H1 (cell line): ENCODE results near the gene USH2A.

Experiments
- CBX8 ChIP-seq: fragments of 300-800, 300-1000 bp; sonication (generic); IDR thresholded peaks from 2 replicates; pipeline ENCODE4 v1.7.1; 2016; ENCODE audit warnings: low read depth, low read length, borderline replicate concordance
- CEBPB ChIP-seq: IDR thresholded peaks from 2 replicates; pipeline ENCODE4 v1.6.1; 2012; ENCODE audit warnings: low read depth, low read length
- CHD2 ChIP-seq: IDR thresholded peaks from 2 replicates; pipeline ENCODE4 v1.6.1; 2012; ENCODE audit warnings: low read length, improper control_type of control experiment
- POLR2AphosphoS5 ChIP-seq: IDR thresholded peaks from 2 replicates; pipeline ENCODE4 v1.6.1; 2011; ENCODE audit warnings: low read depth, low read length
- SP1 ChIP-seq: IDR thresholded peaks from 2 replicates; pipeline ENCODE4 v1.6.1; 2011; ENCODE audit warnings: low read depth, low read length
- TAF1 ChIP-seq: IDR thresholded peaks from 2 replicates; pipeline ENCODE4 v1.6.1; 2011; ENCODE audit warnings: mild to moderate bottlenecking, low read depth, low read length
- TF ChIP-seq, protein P1 (sequence below), 3 experiments: IDR thresholded peaks; 1 replicate in 2 of 3; 2 replicates in 1 of 3; pipeline versions ENCODE4 v1.5.1 to v1.6.1; 2011; ENCODE audit warnings: low read length in 3 of 3, mild to moderate bottlenecking in 3 of 3, inconsistent platforms in 2 of 3, low read depth in 1 of 3, moderate library complexity in 1 of 3; ENCODE audit not compliant: insufficient read depth in 1 of 3; ENCODE audit errors: control extremely low read depth in 1 of 3

DNA sequence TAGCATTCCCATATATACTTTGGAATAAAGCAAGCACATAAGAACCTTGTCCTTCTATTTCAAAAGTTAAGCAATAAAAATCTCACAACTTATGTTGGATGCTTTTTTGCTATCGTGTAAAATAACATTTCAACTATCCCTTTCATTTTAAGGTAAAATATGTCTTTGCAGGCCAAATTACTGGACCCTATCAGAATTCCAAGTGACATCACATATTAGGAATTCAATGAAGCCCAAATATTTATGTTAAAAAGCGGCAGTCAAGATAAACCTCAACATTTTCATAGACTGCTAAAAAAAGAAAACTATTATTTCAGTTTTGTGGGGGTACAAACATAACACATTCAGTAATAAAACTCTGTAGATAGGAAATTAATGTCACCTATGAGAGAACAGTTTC, 604.1 kb downstream of the USH2A start:
- TF ChIP-seq POLR2AphosphoS5 = no peak
- no peak for TF ChIP-seq CHD2
- no peak for TF ChIP-seq SP1
- TF ChIP-seq, protein P1, sequence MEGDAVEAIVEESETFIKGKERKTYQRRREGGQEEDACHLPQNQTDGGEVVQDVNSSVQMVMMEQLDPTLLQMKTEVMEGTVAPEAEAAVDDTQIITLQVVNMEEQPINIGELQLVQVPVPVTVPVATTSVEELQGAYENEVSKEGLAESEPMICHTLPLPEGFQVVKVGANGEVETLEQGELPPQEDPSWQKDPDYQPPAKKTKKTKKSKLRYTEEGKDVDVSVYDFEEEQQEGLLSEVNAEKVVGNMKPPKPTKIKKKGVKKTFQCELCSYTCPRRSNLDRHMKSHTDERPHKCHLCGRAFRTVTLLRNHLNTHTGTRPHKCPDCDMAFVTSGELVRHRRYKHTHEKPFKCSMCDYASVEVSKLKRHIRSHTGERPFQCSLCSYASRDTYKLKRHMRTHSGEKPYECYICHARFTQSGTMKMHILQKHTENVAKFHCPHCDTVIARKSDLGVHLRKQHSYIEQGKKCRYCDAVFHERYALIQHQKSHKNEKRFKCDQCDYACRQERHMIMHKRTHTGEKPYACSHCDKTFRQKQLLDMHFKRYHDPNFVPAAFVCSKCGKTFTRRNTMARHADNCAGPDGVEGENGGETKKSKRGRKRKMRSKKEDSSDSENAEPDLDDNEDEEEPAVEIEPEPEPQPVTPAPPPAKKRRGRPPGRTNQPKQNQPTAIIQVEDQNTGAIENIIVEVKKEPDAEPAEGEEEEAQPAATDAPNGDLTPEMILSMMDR (IDR thresholded peaks at IDR 0.05; ENCODE audit: control extremely low read depth in 1 of 3, insufficient read depth in 1 of 3, low read depth in 1 of 3, low read length in 3 of 3) = no peak
- TF ChIP-seq TAF1 = no peak
- no peak for TF ChIP-seq CEBPB
- TF ChIP-seq CBX8 = no peak
